ENCODE data around the gene ZNF337. TPM values are rescaled to one million over a fixed set of nuclear protein-coding genes. Genes with fewer than 3 reads are reported as not detected.

Gene ZNF337
- total and polyA plus RNA-seq, 4 donors: 1.1 to 5.9 (median 3.2) TPM

DNA sequence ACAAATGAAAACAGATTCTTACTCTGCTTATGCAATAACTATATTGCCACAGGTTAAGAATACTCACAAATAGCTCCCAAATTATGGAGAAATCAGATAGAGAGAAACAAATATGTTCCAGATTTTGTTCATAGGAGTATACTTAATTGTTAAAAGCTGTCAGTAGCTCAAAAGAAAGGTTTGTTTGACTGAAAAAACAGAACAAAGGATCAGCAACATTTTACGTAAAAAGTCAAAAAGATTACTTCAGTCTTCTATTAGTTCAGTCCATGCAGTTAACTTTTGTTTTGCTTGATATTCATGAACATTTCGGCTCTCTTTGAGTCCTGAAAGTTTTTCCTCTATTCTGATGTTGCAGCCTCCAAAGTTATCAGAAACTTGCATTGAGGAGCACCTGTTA, 59.4 kb downstream of the ZNF337 start:
- Histone ChIP-seq H3K9ac (ENCODE audit: low read depth in 1 of 2, low read length in 2 of 2) (no peak overlapping the region), H3K4me1 (ENCODE audit: control insufficient read depth in 4 of 4, insufficient read depth in 4 of 4, low read length in 3 of 4) (no peaks in the 10 kb centered on the region), H3K9me3 (ENCODE audit: control insufficient read depth in 4 of 4, low read length in 3 of 4) (no peaks in the 10 kb centered on the region), H3K27me3 (ENCODE audit: control insufficient read depth in 4 of 4, insufficient read depth in 4 of 4, low read length in 3 of 4) (no peaks in the 10 kb centered on the region), H3K27ac (ENCODE audit: low read depth in 1 of 2, low read length in 2 of 2) (no peak overlapping the region), H3K36me3 (ENCODE audit: control insufficient read depth in 4 of 4, insufficient read depth in 3 of 4, low read depth in 1 of 4, low read length in 3 of 4) (peaks cover 0 to 3% (median under 1%) of the 10 kb centered on the region in 4 donors), H3K4me3 (ENCODE audit: low read depth in 1 of 3, low read length in 3 of 3) (no peak overlapping the region)
- DNase-seq (ENCODE audit: low spot score): no peak
- TF ChIP-seq, protein P1, sequence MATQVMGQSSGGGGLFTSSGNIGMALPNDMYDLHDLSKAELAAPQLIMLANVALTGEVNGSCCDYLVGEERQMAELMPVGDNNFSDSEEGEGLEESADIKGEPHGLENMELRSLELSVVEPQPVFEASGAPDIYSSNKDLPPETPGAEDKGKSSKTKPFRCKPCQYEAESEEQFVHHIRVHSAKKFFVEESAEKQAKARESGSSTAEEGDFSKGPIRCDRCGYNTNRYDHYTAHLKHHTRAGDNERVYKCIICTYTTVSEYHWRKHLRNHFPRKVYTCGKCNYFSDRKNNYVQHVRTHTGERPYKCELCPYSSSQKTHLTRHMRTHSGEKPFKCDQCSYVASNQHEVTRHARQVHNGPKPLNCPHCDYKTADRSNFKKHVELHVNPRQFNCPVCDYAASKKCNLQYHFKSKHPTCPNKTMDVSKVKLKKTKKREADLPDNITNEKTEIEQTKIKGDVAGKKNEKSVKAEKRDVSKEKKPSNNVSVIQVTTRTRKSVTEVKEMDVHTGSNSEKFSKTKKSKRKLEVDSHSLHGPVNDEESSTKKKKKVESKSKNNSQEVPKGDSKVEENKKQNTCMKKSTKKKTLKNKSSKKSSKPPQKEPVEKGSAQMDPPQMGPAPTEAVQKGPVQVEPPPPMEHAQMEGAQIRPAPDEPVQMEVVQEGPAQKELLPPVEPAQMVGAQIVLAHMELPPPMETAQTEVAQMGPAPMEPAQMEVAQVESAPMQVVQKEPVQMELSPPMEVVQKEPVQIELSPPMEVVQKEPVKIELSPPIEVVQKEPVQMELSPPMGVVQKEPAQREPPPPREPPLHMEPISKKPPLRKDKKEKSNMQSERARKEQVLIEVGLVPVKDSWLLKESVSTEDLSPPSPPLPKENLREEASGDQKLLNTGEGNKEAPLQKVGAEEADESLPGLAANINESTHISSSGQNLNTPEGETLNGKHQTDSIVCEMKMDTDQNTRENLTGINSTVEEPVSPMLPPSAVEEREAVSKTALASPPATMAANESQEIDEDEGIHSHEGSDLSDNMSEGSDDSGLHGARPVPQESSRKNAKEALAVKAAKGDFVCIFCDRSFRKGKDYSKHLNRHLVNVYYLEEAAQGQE (IDR thresholded peaks at IDR 0.05): no peak
- TF ChIP-seq HNF4G (IDR thresholded peaks at IDR 0.05) (no peak), FOXA2 (IDR thresholded peaks at IDR 0.05) (no peak), TAF1 (conservative IDR thresholded peaks at IDR 0.05) (no peak), JUND (IDR thresholded peaks at IDR 0.05) (no peak), NR2F2 (IDR thresholded peaks at IDR 0.05) (no peak), YY1 (IDR thresholded peaks at IDR 0.05) (no peak), RAD21 (IDR thresholded peaks at IDR 0.05) (no peak), MAX (IDR thresholded peaks at IDR 0.05) (no peak), EGR1 (IDR thresholded peaks at IDR 0.05; ENCODE audit: low read depth in 2 of 2) (no peak), HNF4A (conservative IDR thresholded peaks at IDR 0.05) (no peak), SP1 (IDR thresholded peaks at IDR 0.05) (no peak), RXRA (IDR thresholded peaks at IDR 0.05) (no peak)
- TF ChIP-seq, protein P2, sequence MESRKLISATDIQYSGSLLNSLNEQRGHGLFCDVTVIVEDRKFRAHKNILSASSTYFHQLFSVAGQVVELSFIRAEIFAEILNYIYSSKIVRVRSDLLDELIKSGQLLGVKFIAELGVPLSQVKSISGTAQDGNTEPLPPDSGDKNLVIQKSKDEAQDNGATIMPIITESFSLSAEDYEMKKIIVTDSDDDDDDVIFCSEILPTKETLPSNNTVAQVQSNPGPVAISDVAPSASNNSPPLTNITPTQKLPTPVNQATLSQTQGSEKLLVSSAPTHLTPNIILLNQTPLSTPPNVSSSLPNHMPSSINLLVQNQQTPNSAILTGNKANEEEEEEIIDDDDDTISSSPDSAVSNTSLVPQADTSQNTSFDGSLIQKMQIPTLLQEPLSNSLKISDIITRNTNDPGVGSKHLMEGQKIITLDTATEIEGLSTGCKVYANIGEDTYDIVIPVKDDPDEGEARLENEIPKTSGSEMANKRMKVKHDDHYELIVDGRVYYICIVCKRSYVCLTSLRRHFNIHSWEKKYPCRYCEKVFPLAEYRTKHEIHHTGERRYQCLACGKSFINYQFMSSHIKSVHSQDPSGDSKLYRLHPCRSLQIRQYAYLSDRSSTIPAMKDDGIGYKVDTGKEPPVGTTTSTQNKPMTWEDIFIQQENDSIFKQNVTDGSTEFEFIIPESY (IDR thresholded peaks at IDR 0.05): no peak
- 98% methylated on average over 2 of the region's 2 CpGs for WGBS

- H3K4me1 ChIP-seq (ENCODE audit: control insufficient read depth in 4 of 4, insufficient read depth in 4 of 4, low read length in 3 of 4): no peaks in the 10 kb centered on the region
- DNase-seq (ENCODE audit: low spot score): no peak
These were observed 63.5 kb downstream of the ZNF337 start for GRCh38 chr20:25632940-25633790.

More at GRCh38 chr20:25632940-25633790, 63.5 kb downstream of the ZNF337 start:
- H3K9me3 ChIP-seq (ENCODE audit: control insufficient read depth in 4 of 4, low read length in 3 of 4): no peaks in the 10 kb centered on the region
- TF ChIP-seq JUND (IDR thresholded peaks at IDR 0.05) (no peak), MAX (IDR thresholded peaks at IDR 0.05) (no peak), RAD21 (IDR thresholded peaks at IDR 0.05) (no peak), SP1 (IDR thresholded peaks at IDR 0.05) (no peak), NR2F2 (IDR thresholded peaks at IDR 0.05) (no peak), HNF4A (conservative IDR thresholded peaks at IDR 0.05) (no peak), FOXA1 (IDR thresholded peaks at IDR 0.05) (no peak), HNF4G (IDR thresholded peaks at IDR 0.05) (no peak), FOXA2 (IDR thresholded peaks at IDR 0.05) (no peak), TAF1 (conservative IDR thresholded peaks at IDR 0.05) (no peak), EGR1 (IDR thresholded peaks at IDR 0.05; ENCODE audit: low read depth in 2 of 2) (no peak), GABPA (IDR thresholded peaks at IDR 0.05 in 1 of 2, conservative IDR thresholded peaks at IDR 0.05 in 1 of 2) (no peak)
- TF ChIP-seq, protein P2 (IDR thresholded peaks at IDR 0.05): no peak
- TF ChIP-seq, protein P1 (IDR thresholded peaks at IDR 0.05): no peak
- H3K27me3 ChIP-seq (ENCODE audit: control insufficient read depth in 4 of 4, insufficient read depth in 4 of 4, low read length in 3 of 4): no peaks in the 10 kb centered on the region
- WGBS: 89% methylated on average over 5 of the region's 5 CpGs
- no peak overlapping the region for H3K4me3 ChIP-seq (ENCODE audit: low read depth in 1 of 3, low read length in 3 of 3)
- H3K27ac ChIP-seq (ENCODE audit: low read depth in 1 of 2, low read length in 2 of 2): no peak overlapping the region
- no peak overlapping the region for H3K9ac ChIP-seq (ENCODE audit: low read depth in 1 of 2, low read length in 2 of 2)
- H3K36me3 ChIP-seq (ENCODE audit: control insufficient read depth in 4 of 4, insufficient read depth in 3 of 4, low read depth in 1 of 4, low read length in 3 of 4): peaks cover 0 to 3% (median under 1%) of the 10 kb centered on the region in 4 donors
